ENCODE data around the gene ISCA1. TPM values are rescaled to one million over a fixed set of nuclear protein-coding genes. Genes with fewer than 3 reads are reported as not detected.
"Not testable (repeated sequence)": the region's sequence is repeated elsewhere in the genome, so short reads cannot be mapped to it uniquely, and the experiment has no call there.

ISCA1 gene
- total RNA-seq, 1 experiment from 2014 or later, result 28.8 TPM

DNA sequence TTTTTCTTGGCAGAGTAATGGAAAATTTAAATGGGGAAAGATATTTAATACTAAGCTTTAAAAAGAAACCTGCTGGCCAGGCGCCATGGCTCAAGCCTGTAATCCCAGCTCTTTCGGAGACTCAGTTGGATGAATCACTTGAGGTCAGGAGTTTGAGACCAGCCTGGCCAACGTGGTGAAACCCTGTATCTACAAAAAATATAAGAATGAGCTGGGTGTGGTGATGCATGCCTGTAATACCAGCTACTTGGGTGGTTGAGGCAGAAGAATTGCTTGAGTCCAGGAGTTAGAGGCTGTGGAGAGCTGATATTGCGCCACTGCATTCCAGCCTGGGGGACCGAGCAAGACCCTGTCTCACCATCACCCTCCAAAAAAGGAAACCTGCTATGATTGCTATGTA, 39.0 kb upstream of the ISCA1 start:
- Histone ChIP-seq H4K20me1 (ENCODE audit: low read length) (no peaks in the 10 kb centered on the region), H3K4me2 (ENCODE audit: low read length) (peak overlapping the region; percentile 8; the same call in 1 of the 2 replicates), H3K79me2 (ENCODE audit: low read length) (no peaks in the 10 kb centered on the region), H3K27me3 (ENCODE audit: low read length) (no peaks in the 10 kb centered on the region), H3K4me3 (ENCODE audit: low read length) (no peak overlapping the region), H3K36me3 (ENCODE audit: low read depth, low read length) (peaks cover 27% of the 10 kb centered on the region), H3F3A (ENCODE audit: low read length, unreplicated experiment) (peaks cover 7% of the 10 kb centered on the region), H2AFZ (ENCODE audit: low read length) (no peak overlapping the region), H3K27ac (ENCODE audit: low read length) (0 out of 2 replicates have a peak overlapping the region, but pooled peaks have one; percentile 7), H3K9me3 (ENCODE audit: low read length) (no peaks in the 10 kb centered on the region), H3K4me1 (ENCODE audit: insufficient read depth, low read length) (peaks cover 21% of the 10 kb centered on the region), H3K9me2 (replicated peaks; ENCODE audit: low read length) (no peaks in the 10 kb centered on the region), H3K9ac (ENCODE audit: low read length) (no peak overlapping the region)
- peak; percentile 58 for DNase-seq
- POLR2A ChIA-PET (ENCODE audit: unreplicated experiment), result no interaction called here
- intact Hi-C loops (cut with micrococcal nuclease), result loop anchor here (5.0 kb wide), 1 partner anchor 34 kb away; no protein-coding TSS in a partner anchor
- CTCF ChIA-PET, result no interaction called here
- ATAC-seq, result no peak; the same call in 1 of the 2 replicates
- BruUV-seq (replicated peaks), result no TSS peak
- no peak for TF ChIP-seq EZH2phosphoT487 (IDR thresholded peaks at IDR 0.05; ENCODE audit: borderline replicate concordance, low read length)
- no peak for TF ChIP-seq CTCF (conservative IDR thresholded peaks at IDR 0.05; ENCODE audit: low read depth, low read length)
- TF ChIP-seq EZH2 (IDR thresholded peaks at IDR 0.05; ENCODE audit: low read length, unreplicated experiment), result no peak

DNA sequence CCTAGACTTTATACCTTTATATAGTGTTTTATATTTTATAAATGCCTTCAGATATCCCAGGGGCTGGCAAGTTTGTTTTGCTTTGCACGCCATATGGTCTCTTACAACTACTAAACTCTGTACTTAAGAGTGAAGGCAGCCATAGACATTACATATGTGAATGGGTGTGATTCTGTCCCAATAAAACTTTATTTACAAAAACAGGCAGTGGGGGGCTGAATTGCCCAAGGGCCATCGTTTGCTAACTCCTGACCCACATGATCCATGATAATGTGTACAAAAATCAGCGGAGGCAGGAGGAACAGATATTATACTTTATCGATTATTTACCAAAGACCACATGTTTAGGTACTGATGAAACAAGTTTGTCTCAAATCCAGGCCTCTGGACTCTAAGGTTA, 35.8 kb upstream of the ISCA1 start:
- BruUV-seq (replicated peaks), result no TSS peak
- DNase-seq, result no peak
- intact Hi-C loops (cut with micrococcal nuclease), result no loop called here
- Histone ChIP-seq H3K79me2 (ENCODE audit: low read length) (no peaks in the 10 kb centered on the region), H3K4me2 (ENCODE audit: low read length) (no peak overlapping the region), H3F3A (ENCODE audit: low read length, unreplicated experiment) (no peaks in the 10 kb centered on the region), H3K27me3 (ENCODE audit: low read length) (no peaks in the 10 kb centered on the region), H3K4me1 (ENCODE audit: insufficient read depth, low read length) (peaks cover 20% of the 10 kb centered on the region), H3K9me2 (replicated peaks; ENCODE audit: low read length) (no peaks in the 10 kb centered on the region), H3K4me3 (ENCODE audit: low read length) (no peak overlapping the region), H2AFZ (ENCODE audit: low read length) (no peak overlapping the region), H3K36me3 (ENCODE audit: low read depth, low read length) (peaks cover 32% of the 10 kb centered on the region), H3K9me3 (ENCODE audit: low read length) (no peaks in the 10 kb centered on the region), H3K27ac (ENCODE audit: low read length) (no peak overlapping the region), H4K20me1 (ENCODE audit: low read length) (no peaks in the 10 kb centered on the region), H3K9ac (ENCODE audit: low read length) (no peak overlapping the region)
- no peak for ATAC-seq
- TF ChIP-seq CTCF (conservative IDR thresholded peaks at IDR 0.05; ENCODE audit: low read depth, low read length) (no peak), EZH2phosphoT487 (IDR thresholded peaks at IDR 0.05; ENCODE audit: borderline replicate concordance, low read length) (no peak), EZH2 (IDR thresholded peaks at IDR 0.05; ENCODE audit: low read length, unreplicated experiment) (no peak)
- CTCF ChIA-PET, result no interaction called here
- POLR2A ChIA-PET (ENCODE audit: unreplicated experiment), result no interaction called here

GRCh38 chr9:86315078-86315477, 32.7 kb upstream of the ISCA1 start:
- Histone ChIP-seq H3K79me2 (ENCODE audit: low read length) (no peaks in the 10 kb centered on the region), H4K20me1 (ENCODE audit: low read length) (no peaks in the 10 kb centered on the region), H3K27me3 (ENCODE audit: low read length) (no peaks in the 10 kb centered on the region), H3K27ac (ENCODE audit: low read length) (no peak overlapping the region), H3K9me2 (replicated peaks; ENCODE audit: low read length) (no peaks in the 10 kb centered on the region), H3K36me3 (ENCODE audit: low read depth, low read length) (peaks cover 23% of the 10 kb centered on the region), H2AFZ (ENCODE audit: low read length) (no peak overlapping the region), H3K4me3 (ENCODE audit: low read length) (no peak overlapping the region), H3K9ac (ENCODE audit: low read length) (no peak overlapping the region), H3K4me1 (ENCODE audit: insufficient read depth, low read length) (peaks cover 11% of the 10 kb centered on the region; the same call in 1 of the 2 replicates), H3F3A (ENCODE audit: low read length, unreplicated experiment) (no peaks in the 10 kb centered on the region), H3K4me2 (ENCODE audit: low read length) (no peak overlapping the region), H3K9me3 (ENCODE audit: low read length) (no peaks in the 10 kb centered on the region)
- no TSS peak for BruUV-seq (replicated peaks)
- no peak for ATAC-seq
- ChIA-PET CTCF (no interaction called here), POLR2A (ENCODE audit: unreplicated experiment) (no interaction called here)
- DNase-seq, result peak; percentile 22
- TF ChIP-seq EZH2phosphoT487 (IDR thresholded peaks at IDR 0.05; ENCODE audit: borderline replicate concordance, low read length), result no peak
- TF ChIP-seq CTCF (conservative IDR thresholded peaks at IDR 0.05; ENCODE audit: low read depth, low read length), result no peak
- TF ChIP-seq EZH2 (IDR thresholded peaks at IDR 0.05; ENCODE audit: low read length, unreplicated experiment), result no peak
- intact Hi-C loops (cut with micrococcal nuclease), result no loop called here

- H4K20me1 ChIP-seq (ENCODE audit: low read length); DNase-seq; H2AFZ ChIP-seq (ENCODE audit: low read length); H3K4me3 ChIP-seq (ENCODE audit: low read length); H3K9ac ChIP-seq (ENCODE audit: low read length); POLR2A ChIA-PET (ENCODE audit: unreplicated experiment); H3K9me2 ChIP-seq (replicated peaks; ENCODE audit: low read length); CTCF ChIA-PET; ATAC-seq; H3K9me3 ChIP-seq (ENCODE audit: low read length); H3K4me2 ChIP-seq (ENCODE audit: low read length); intact Hi-C loops (cut with micrococcal nuclease); H3F3A ChIP-seq (ENCODE audit: low read length, unreplicated experiment); BruUV-seq (replicated peaks); H3K27me3 ChIP-seq (ENCODE audit: low read length); H3K79me2 ChIP-seq (ENCODE audit: low read length); H3K27ac ChIP-seq (ENCODE audit: low read length): not testable (repeated sequence)
- peaks cover 11% of the 10 kb centered on the region; the same call in 1 of the 2 replicates for H3K4me1 ChIP-seq (ENCODE audit: insufficient read depth, low read length)
- peaks cover 27% of the 10 kb centered on the region for H3K36me3 ChIP-seq (ENCODE audit: low read depth, low read length)
Observed at GRCh38 chr9:86312959-86313358, 30.6 kb upstream of the ISCA1 start.
